NB4 (cell line): ENCODE data around the gene DNAH1.

ENCODE experiments used
- CTCF ChIP-seq: IDR thresholded peaks from one replicate; pipeline ENCODE4 v1.5.1; 2012; ENCODE audit warnings: low read depth, low read length
- MAX ChIP-seq: IDR thresholded peaks from 2 replicates; pipeline ENCODE4 v1.6.1; 2011; ENCODE audit warnings: low read depth, low read length
- MYC ChIP-seq: IDR thresholded peaks from 2 replicates; pipeline ENCODE4 v1.6.1; 2011; ENCODE audit warnings: low read depth, low read length
- POLR2A ChIP-seq: IDR thresholded peaks from 2 replicates; pipeline ENCODE4 v1.6.1; 2011; ENCODE audit warnings: mild to moderate bottlenecking; ENCODE audit not compliant: insufficient read length; ENCODE audit errors: extremely low read depth

GRCh38 chr3:52432225-52432624, 116.1 kb downstream of the DNAH1 start:
- TF ChIP-seq CTCF (no peak), POLR2A (no peak), MAX (no peak), MYC (no peak)
